ENCODE data around the gene KISS1. TPM values are rescaled to one million over a fixed set of nuclear protein-coding genes. Genes with fewer than 3 reads are reported as not detected.

The KISS1 gene
- total RNA-seq, 1 donor from 2014 or later, result not detected

DNA sequence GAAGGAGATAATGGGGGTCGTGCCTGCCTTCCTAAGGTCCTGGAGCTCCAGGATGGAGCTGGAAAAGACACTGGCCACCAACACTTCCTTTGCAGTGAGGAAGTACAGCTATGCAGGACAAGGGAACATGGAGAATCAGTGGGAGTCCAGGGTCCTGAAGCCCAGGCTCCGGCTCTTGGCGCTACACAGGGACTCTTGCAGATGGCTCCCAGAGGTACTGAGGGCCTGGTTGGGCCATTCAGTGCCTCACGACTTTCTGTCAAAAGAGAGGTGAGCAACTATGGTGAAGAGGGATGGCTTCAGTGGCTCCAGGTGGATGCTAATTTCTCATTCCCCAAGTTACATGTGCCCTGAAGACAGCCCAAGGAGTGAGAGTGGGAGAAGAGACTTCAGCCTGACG is 42.6 kb downstream of the KISS1 start:
- DNase-seq, result no peak

DNA sequence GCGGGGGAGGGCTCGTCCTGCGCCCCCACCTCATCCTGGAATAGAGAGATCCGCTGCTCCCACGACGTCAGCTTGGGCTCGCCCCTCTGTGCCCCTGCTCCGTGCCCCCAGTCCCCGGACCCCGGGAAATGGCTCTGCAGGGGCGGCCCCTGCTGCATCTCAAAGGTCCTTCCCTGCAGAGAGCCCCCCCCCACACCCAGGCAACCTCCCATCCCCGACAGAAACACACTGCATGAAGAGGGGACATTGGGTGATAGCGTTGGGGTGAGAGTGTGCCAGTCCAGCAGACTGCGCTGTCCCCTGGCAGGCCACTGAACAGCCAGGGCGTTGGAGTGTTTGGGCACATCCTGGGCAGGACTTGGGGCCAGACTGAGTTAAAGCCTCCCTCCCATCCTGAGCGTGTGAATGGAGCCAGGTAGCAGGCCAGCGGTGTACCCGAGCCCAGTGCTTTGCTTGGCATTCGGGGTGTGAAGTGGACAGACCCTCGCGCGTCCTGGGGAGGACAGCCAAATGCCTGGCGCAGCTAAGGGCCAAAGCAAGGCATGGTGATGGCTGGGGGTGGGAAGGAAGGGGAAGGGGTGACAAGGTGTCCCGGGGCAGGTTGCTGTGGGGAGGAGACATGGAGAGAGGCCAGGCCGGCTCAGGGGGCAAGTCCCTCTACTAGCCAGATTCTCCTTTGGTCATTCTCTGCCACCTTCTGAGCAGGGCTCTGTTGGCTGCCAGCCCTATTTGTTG is 43.8 kb downstream of the KISS1 start:
- DNase-seq, result peak; percentile 12

DNA sequence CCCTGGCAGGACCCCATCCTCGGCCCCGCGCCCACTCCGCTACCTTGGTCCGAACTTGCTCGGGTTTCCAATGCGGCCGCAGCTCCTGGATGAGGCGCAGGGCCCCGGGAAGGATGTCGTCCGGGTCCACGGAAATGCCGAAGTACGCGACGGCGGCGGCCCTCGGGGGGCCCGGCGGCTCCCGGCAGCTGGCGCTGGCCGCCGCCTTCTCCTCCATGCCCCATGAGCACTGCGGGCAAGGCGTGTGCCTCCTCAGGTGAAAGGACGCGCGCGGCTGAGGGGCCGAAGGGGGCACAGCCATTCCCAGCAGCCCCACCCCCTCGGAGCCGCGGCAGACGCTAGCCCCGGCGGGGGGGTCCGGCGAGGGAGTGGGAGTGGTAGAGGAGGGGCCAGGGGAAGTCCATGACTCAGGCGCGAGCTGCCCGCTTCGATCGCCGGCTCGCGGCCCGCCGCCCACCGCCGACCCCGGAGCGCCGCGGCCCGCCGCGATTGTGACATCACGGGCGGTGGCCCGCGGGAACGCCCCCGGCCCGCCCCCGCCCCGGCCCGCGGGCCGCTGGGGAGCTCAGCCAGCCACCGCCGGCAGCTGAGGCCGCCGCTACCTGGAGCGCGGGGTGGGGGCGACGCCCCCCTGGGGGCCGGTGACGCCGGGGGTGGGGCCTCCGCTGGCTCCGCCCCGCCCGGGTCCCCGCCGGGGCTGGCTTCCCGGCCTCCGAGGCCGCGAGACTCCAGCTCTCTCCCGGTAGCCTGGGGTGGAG is 44.6 kb downstream of the KISS1 start, which contains the start of gene ETNK2:
ETNK2 (minus strand) TSS at position 493 of the 758 bp plus-strand sequence; CDS start at position 301, 192 bp downstream.
- DNase-seq, result peak; percentile 57

GRCh38 chr1:204150702-204151551 is 45.4 kb downstream of the KISS1 start:
- no peak for DNase-seq

- DNase-seq, result no peak
These were observed 46.4 kb downstream of the KISS1 start for GRCh38 chr1:204149635-204150565.

DNA sequence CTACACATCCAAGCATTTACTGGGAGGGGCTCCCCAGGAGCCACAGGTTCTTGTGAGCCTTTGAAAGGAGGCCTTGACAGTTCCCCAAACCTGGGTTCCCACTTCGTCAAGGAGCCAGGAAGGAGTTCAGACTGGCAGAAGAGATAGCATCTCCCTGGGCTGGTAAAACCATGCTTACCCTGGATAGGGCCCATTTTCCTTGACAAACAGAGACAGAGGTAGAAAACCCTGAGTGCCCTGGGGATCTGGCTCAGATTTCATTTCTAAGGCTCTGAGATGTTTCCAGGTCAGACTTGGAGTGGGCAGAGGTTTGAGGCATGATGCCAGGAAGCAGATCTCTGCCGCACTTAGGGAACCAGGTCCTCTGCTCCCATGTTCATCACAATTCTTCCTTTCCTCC is 47.2 kb downstream of the KISS1 start:
- no peak for DNase-seq

GRCh38 chr1:204147406-204148383 is 48.6 kb downstream of the KISS1 start:
- DNase-seq, result no peak

- DNase-seq, result no peak
These were observed 49.3 kb downstream of the KISS1 start for GRCh38 chr1:204146965-204147364.

- DNase-seq, result no peak
These were observed 50.0 kb downstream of the KISS1 start for GRCh38 chr1:204146309-204146708.

DNA sequence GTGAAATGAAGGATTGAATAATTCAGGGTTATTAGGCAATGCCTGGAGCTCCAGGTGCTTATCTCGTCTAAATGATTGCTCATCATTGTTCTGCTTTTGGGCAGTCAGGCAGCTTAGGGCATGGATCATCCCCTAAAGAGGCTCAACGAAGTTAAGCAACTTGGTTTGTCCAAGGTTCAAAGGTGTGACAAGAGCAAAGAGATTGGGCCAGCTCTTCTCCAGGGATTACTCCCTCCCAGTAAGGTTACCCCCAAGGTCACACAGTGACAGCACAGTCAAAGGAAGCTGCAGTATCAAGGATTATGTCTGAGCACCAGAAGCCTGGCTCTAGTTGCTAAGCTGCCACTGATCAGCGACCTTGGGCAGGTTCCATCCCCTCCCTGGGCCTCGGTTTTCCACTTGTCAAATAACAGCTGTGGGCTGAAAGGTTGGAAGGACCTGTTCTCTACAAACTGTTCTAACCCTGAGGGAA is 51.2 kb downstream of the KISS1 start:
- no peak for DNase-seq

GRCh38 chr1:204143276-204144041 is 52.8 kb downstream of the KISS1 start:
- DNase-seq, result no peak

GRCh38 chr1:204142032-204142974 is 54.0 kb downstream of the KISS1 start:
- no peak for DNase-seq

DNA sequence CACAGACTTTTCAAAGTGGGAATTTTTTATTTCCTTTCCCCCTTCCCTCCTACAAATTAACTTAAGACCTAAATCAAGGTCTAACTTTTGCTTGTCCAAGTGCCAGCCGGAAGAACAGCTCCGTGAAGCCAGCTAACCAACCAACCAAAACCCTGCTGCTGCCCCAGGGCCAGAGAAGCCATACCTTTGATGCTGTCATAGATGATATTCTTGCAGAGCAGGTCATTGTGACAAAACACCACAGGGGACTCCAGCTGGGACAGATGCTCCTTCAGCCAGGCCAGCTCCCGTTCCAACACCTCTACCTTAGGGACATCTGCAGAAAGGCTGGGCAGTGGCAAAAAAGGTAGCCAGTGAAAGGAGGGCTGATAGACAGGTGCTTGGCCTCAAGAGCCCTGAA is 55.2 kb downstream of the KISS1 start:
- no peak for DNase-seq

Other genes starting within 250 kb of the KISS1 start
- 15.3 and 23.0 TPM in 2 replicates for gene SOX13, start 123.4 kb downstream of the KISS1 start, total RNA-seq
- 9.9 and 10.7 TPM in 2 replicates for gene ETNK2, start 44.4 kb downstream of the KISS1 start, total RNA-seq
- gene REN, start 30.2 kb downstream of the KISS1 start, total RNA-seq, result not detected in 2 replicates
- not detected in 2 replicates for gene GOLT1A, start 17.5 kb upstream of the KISS1 start, total RNA-seq
- gene PLEKHA6, start 163.4 kb upstream of the KISS1 start, total RNA-seq, result 0.51 and 3.5 TPM in 2 replicates
- 28.2 and 37.0 TPM in 2 replicates for gene PPP1R15B, start 215.3 kb upstream of the KISS1 start, total RNA-seq

Measured in dermis blood vessel endothelial cell (primary cell).